Measurements from ENCODE around the gene HOXB2.

GRCh38 chr17:48500435-48501426 lies 44.2 kb downstream of the HOXB2 start:
- TF ChIP-seq ELF4 (CRISPR knock-in tag; IDR thresholded peaks at IDR 0.05), result no peak
- no peak for TF ChIP-seq OTX1 (CRISPR knock-in tag; IDR thresholded peaks at IDR 0.05)
- TF ChIP-seq MYNN (IDR thresholded peaks at IDR 0.05), result no peak
- TF ChIP-seq MYNN (CRISPR knock-in tag; IDR thresholded peaks at IDR 0.05), result no peak
- TF ChIP-seq MEIS2 (IDR thresholded peaks at IDR 0.05; ENCODE audit: partially characterized antibody), result peak; percentile 73
- TF ChIP-seq CTCF (IDR thresholded peaks at IDR 0.05 in 2 of 3, conservative IDR thresholded peaks at IDR 0.05 in 1 of 3; ENCODE audit: insufficient read depth in 2 of 3, low read depth in 1 of 3, low read length in 3 of 3), result peak; percentile 69 to 80 (median 73)
- TF ChIP-seq SIN3B (IDR thresholded peaks at IDR 0.05; ENCODE audit: low read depth), result no peak
- no peak for TF ChIP-seq ZBTB1 (CRISPR knock-in tag; IDR thresholded peaks at IDR 0.05; ENCODE audit: borderline replicate concordance, low read depth)
- no peak for TF ChIP-seq POLR2A (conservative IDR thresholded peaks at IDR 0.05)
